ENCODE results near the gene EHD1. TPM values are rescaled to one million over a fixed set of nuclear protein-coding genes. Genes with fewer than 3 reads are reported as not detected.

Gene EHD1
- total RNA-seq, 1 experiment from 2014 or later = 57.9 TPM

- no peak for DNase-seq (ENCODE audit: low read depth)
Observed at GRCh38 chr11:64909653-64910343, 31.4 kb upstream of the EHD1 start.

GRCh38 chr11:64908766-64909165, 30.3 kb upstream of the EHD1 start:
- no peak for DNase-seq (ENCODE audit: low read depth)

- DNase-seq (ENCODE audit: low read depth) = no peak
Observed at GRCh38 chr11:64906314-64906635, 27.9 kb upstream of the EHD1 start.

- no peak for DNase-seq (ENCODE audit: low read depth)
Observed at GRCh38 chr11:64905516-64906313, 27.3 kb upstream of the EHD1 start.

GRCh38 chr11:64903291-64903833, 24.9 kb upstream of the EHD1 start:
- no peak for DNase-seq (ENCODE audit: low read depth)

- no peak for DNase-seq (ENCODE audit: low read depth)
Observed at GRCh38 chr11:64902102-64902900, 23.9 kb upstream of the EHD1 start.

GRCh38 chr11:64900774-64901173, 22.4 kb upstream of the EHD1 start:
- no peak for DNase-seq (ENCODE audit: low read depth)

- DNase-seq (ENCODE audit: low read depth) = peak; percentile 14
Observed at GRCh38 chr11:64900263-64900678, 21.9 kb upstream of the EHD1 start.

- DNase-seq (ENCODE audit: low read depth) = no peak
Observed at GRCh38 chr11:64898541-64898940, 20.1 kb upstream of the EHD1 start.

GRCh38 chr11:64898076-64898445, 19.6 kb upstream of the EHD1 start:
- no peak for DNase-seq (ENCODE audit: low read depth)

- DNase-seq (ENCODE audit: low read depth) = no peak
Observed at GRCh38 chr11:64897381-64898075, 19.1 kb upstream of the EHD1 start.

- no peak for DNase-seq (ENCODE audit: low read depth)
Observed at GRCh38 chr11:64896448-64897022, 18.1 kb upstream of the EHD1 start.

- no peak for DNase-seq (ENCODE audit: low read depth)
Observed at GRCh38 chr11:64894812-64895452, 16.5 kb upstream of the EHD1 start.

GRCh38 chr11:64894070-64894811, 15.8 kb upstream of the EHD1 start:
- peak; percentile 63 for DNase-seq (ENCODE audit: low read depth)

GRCh38 chr11:64893194-64894069, 15.0 kb upstream of the EHD1 start:
- no peak for DNase-seq (ENCODE audit: low read depth)

GRCh38 chr11:64892838-64893193, 14.4 kb upstream of the EHD1 start:
- DNase-seq (ENCODE audit: low read depth) = no peak

GRCh38 chr11:64892411-64892831, 14.0 kb upstream of the EHD1 start:
- no peak for DNase-seq (ENCODE audit: low read depth)

- no peak for DNase-seq (ENCODE audit: low read depth)
Observed at GRCh38 chr11:64891880-64892279, 13.5 kb upstream of the EHD1 start.

GRCh38 chr11:64891215-64891848, 12.9 kb upstream of the EHD1 start:
- DNase-seq (ENCODE audit: low read depth) = no peak
